Measurements from ENCODE around the gene LZTS2.

DNA sequence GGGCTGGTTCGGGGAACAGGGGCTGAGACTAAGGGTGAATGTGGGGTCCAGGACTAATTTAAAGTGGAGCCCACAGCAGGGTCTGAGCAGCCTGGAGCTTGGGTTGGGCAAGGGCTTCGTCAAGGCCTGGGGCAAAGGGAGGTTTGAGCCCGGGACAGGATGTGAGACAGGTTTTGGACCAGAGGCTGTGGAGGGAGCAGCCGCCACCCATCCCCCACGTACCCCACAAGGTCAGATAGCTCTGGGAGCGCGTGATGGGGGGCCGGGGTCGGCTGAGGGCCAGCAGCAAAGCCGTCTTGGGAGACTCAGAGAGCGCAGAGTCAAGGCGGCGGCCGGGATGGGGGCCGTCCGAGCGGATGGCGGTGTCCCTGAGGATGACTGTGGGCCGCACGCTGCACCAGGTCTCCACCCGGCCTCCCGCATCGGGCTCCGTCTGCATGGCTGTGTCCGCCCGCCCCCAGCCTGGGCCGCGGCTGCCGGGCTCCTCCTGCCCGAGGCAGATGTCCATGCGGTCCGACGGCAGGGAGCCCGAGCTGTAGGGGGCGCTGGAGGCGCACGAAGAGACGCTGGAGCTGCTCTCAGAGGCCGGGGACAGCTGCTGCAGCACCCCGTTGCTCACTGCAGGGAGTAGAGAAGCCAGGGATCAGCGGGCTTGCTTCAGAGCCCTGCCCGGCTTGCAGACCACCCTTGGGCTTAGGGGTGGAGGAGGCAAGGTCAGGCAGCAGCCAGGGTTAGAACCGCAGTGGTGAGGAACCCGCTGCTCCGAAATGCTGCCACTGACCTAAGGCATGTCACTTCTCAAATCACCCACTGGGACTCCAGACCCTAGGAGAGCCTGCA is 19.2 kb downstream of the LZTS2 start:
- TF ChIP-seq, protein P1, sequence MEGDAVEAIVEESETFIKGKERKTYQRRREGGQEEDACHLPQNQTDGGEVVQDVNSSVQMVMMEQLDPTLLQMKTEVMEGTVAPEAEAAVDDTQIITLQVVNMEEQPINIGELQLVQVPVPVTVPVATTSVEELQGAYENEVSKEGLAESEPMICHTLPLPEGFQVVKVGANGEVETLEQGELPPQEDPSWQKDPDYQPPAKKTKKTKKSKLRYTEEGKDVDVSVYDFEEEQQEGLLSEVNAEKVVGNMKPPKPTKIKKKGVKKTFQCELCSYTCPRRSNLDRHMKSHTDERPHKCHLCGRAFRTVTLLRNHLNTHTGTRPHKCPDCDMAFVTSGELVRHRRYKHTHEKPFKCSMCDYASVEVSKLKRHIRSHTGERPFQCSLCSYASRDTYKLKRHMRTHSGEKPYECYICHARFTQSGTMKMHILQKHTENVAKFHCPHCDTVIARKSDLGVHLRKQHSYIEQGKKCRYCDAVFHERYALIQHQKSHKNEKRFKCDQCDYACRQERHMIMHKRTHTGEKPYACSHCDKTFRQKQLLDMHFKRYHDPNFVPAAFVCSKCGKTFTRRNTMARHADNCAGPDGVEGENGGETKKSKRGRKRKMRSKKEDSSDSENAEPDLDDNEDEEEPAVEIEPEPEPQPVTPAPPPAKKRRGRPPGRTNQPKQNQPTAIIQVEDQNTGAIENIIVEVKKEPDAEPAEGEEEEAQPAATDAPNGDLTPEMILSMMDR (conservative IDR thresholded peaks at IDR 0.05 in 1 of 2, IDR thresholded peaks at IDR 0.05 in 1 of 2; ENCODE audit: extremely low read depth in 1 of 2, insufficient read depth in 1 of 2, low read depth in 1 of 2, low read length in 2 of 2), result peak; percentile 64 to 83
- no peak for TF ChIP-seq EZH2 (IDR thresholded peaks at IDR 0.05; ENCODE audit: borderline replicate concordance, low read length)
